ENCODE results near the gene TMEM179.

TMEM179 gene

GRCh38 chr14:104596451-104596918 lies 8.1 kb downstream of the TMEM179 start:
- DNase-seq (ENCODE audit: low spot score) (peak; percentile 68), ATAC-seq (ENCODE audit: low read depth) (no peak)
- Histone ChIP-seq H3K4me3 (ENCODE audit: severe bottlenecking) (no peak overlapping the region), H3K4me1 (ENCODE audit: insufficient read depth, poor library complexity, severe bottlenecking) (no peaks in the 10 kb centered on the region), H3K9me3 (ENCODE audit: severe bottlenecking) (no peaks in the 10 kb centered on the region), H3K36me3 (ENCODE audit: low read depth) (no peaks in the 10 kb centered on the region), H3K27ac (ENCODE audit: poor library complexity, severe bottlenecking) (no peak overlapping the region), H3K27me3 (ENCODE audit: insufficient read depth, poor library complexity, severe bottlenecking) (peaks cover 29% of the 10 kb centered on the region)
- no peak for TF ChIP-seq CTCF (IDR thresholded peaks at IDR 0.05; ENCODE audit: poor library complexity, severe bottlenecking)

GRCh38 chr14:104595911-104596450 lies 8.6 kb downstream of the TMEM179 start:
- no peak overlapping the region for H3K27ac ChIP-seq (ENCODE audit: poor library complexity, severe bottlenecking)
- ATAC-seq (ENCODE audit: low read depth) (0 out of 3 replicates have a peak, but pooled peaks have one; percentile 11), DNase-seq (ENCODE audit: low spot score) (peak; percentile 64)
- H3K4me3 ChIP-seq (ENCODE audit: severe bottlenecking), result no peak overlapping the region
- TF ChIP-seq CTCF (IDR thresholded peaks at IDR 0.05; ENCODE audit: poor library complexity, severe bottlenecking), result no peak
- no peaks in the 10 kb centered on the region for H3K9me3 ChIP-seq (ENCODE audit: severe bottlenecking)
- peaks cover 29% of the 10 kb centered on the region for H3K27me3 ChIP-seq (ENCODE audit: insufficient read depth, poor library complexity, severe bottlenecking)
- no peaks in the 10 kb centered on the region for H3K36me3 ChIP-seq (ENCODE audit: low read depth)
- H3K4me1 ChIP-seq (ENCODE audit: insufficient read depth, poor library complexity, severe bottlenecking), result no peaks in the 10 kb centered on the region

- Histone ChIP-seq H3K27ac (ENCODE audit: poor library complexity, severe bottlenecking) (no peak overlapping the region), H3K27me3 (ENCODE audit: insufficient read depth, poor library complexity, severe bottlenecking) (peaks cover 31% of the 10 kb centered on the region), H3K4me1 (ENCODE audit: insufficient read depth, poor library complexity, severe bottlenecking) (no peaks in the 10 kb centered on the region), H3K4me3 (ENCODE audit: severe bottlenecking) (no peak overlapping the region), H3K9me3 (ENCODE audit: severe bottlenecking) (no peaks in the 10 kb centered on the region), H3K36me3 (ENCODE audit: low read depth) (no peaks in the 10 kb centered on the region)
- TF ChIP-seq CTCF (IDR thresholded peaks at IDR 0.05; ENCODE audit: poor library complexity, severe bottlenecking), result no peak
- DNase-seq (ENCODE audit: low spot score) (peak; percentile 62), ATAC-seq (ENCODE audit: low read depth) (no peak)
These were observed 9.4 kb downstream of the TMEM179 start for GRCh38 chr14:104595116-104595675.

GRCh38 chr14:104594310-104595046 lies 10.1 kb downstream of the TMEM179 start:
- no peak overlapping the region for H3K27ac ChIP-seq (ENCODE audit: poor library complexity, severe bottlenecking)
- TF ChIP-seq CTCF (IDR thresholded peaks at IDR 0.05; ENCODE audit: poor library complexity, severe bottlenecking), result no peak
- DNase-seq (ENCODE audit: low spot score), result peak; percentile 61
- no peak overlapping the region for H3K4me3 ChIP-seq (ENCODE audit: severe bottlenecking)
- H3K27me3 ChIP-seq (ENCODE audit: insufficient read depth, poor library complexity, severe bottlenecking), result peaks cover 29% of the 10 kb centered on the region
- ATAC-seq (ENCODE audit: low read depth), result no peak
- H3K9me3 ChIP-seq (ENCODE audit: severe bottlenecking), result no peaks in the 10 kb centered on the region
- H3K4me1 ChIP-seq (ENCODE audit: insufficient read depth, poor library complexity, severe bottlenecking), result no peaks in the 10 kb centered on the region
- no peaks in the 10 kb centered on the region for H3K36me3 ChIP-seq (ENCODE audit: low read depth)
